Posterior cingulate gyrus (tissue), 11 donors: ENCODE measurements around the gene FBXO31.
"Not testable (repeated sequence)": the region's sequence is repeated elsewhere in the genome, so short reads cannot be mapped to it uniquely, and the experiment has no call there.

Experiments used
- DNase-seq, 10 donors: peaks; one replicate each; pipeline versions ENCODE4 v3.0.0 to v3.0.0-alpha.2; 2020 to 2021; ENCODE audit warnings: mixed read lengths in 3 of 10
- intact Hi-C: fragments of 100-400 bp; cut with DNase I; formaldehyde crosslinking; loops from one replicate; pipeline ENCODE4 v1.15.1; 2023

The FBXO31 gene

DNA sequence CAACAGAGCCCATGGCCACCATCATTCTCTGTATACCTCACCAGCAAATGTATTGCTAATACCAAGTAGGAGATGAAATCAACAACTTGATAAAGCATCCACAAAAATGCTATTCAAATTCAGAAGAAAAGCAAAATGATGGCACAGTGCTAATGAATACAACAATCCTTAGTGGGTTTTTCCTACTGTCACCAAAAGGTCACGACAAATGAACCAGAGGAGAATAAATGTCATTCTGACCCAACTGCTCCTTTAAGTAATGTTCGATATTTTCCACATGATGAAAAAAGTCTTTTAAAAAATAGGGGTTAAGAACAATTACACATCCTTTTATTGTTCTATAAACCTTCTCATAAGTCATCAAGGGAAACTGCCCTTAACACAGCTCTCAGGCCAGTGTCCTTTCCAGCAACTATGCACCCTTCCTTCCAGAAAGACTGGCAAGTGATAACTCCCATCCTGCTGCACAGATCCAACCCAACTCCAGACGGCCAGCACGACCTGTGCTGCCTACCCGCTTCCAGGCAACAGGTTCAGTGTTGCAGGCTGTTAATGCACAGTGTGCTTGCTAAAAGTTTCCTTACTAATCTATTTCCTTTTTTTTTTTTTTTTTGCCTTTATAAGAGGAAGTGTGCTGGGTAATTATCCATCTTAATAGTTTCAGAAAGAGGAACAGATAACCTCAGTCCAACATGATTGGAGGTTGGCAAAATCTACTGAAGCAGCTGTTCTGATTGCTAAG lies 15.4 kb downstream of the FBXO31 start:
- peak in 1 of 10 donors; percentile 43 for DNase-seq
- intact Hi-C loops = no loop called here

DNA sequence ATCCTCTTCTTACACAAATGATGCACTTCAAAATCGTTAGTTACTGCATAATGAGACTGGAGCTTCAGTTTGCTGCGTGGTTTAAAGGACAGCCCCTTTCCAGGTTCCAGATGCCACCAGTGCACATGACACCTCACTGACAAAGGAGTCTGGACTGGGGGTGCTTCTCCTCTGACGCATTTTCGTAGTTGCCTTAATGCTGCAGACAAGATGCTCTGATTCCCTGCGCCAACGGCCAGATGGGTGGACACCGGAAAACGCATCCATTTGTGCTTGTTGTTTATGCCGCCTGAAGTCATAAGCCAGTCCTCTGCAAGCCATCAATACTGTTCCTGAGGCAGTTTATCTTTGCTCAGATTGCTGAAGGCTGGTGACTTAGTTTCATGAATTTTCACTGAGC lies 16.0 kb downstream of the FBXO31 start:
- intact Hi-C loops = no loop called here
- peak in 2 of 10 donors; percentile 19 to 32 for DNase-seq

DNA sequence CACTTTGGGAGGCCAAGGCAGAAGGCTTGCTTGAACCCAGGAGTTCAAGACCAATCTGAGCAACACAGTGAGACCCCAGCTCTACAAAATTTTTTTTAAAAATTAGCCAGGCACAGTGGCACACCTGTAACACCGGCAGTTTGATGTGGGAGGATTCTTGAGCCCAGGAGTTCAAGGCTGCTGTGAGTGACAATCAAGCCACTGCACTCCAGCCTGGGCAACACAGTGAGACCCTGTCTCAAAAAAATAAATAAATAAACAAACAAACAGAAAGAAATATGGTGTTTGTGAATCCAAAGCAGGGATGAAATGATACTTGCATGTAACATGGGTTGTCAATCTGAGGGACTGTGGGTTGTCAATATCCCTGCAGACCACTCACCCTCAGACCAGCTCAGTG lies 16.6 kb downstream of the FBXO31 start:
- peak in 1 of 10 donors; percentile 7 for DNase-seq
- intact Hi-C loops = no loop called here

DNA sequence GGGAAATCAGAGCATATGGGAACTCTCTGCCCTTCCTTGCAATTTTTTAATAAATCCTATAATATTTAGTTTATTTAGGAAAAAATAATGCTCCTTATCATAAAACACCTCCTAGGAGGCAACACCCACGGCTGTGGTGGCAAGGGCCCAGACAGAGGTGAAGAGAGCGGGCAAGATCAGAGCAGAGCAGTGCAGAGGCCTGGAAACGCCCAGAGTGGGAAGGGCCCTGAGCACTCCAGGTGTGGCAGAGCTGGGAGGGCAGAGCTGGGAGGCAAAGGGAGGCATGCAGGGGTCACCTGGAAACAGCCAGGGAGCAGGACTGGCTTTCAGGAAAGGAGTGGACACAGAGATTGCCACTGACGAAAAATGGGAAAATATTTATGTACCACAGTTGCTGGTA lies 17.3 kb downstream of the FBXO31 start:
- intact Hi-C loops = no loop called here
- DNase-seq = peak in 2 of 10 donors; percentile 38 to 53

DNA sequence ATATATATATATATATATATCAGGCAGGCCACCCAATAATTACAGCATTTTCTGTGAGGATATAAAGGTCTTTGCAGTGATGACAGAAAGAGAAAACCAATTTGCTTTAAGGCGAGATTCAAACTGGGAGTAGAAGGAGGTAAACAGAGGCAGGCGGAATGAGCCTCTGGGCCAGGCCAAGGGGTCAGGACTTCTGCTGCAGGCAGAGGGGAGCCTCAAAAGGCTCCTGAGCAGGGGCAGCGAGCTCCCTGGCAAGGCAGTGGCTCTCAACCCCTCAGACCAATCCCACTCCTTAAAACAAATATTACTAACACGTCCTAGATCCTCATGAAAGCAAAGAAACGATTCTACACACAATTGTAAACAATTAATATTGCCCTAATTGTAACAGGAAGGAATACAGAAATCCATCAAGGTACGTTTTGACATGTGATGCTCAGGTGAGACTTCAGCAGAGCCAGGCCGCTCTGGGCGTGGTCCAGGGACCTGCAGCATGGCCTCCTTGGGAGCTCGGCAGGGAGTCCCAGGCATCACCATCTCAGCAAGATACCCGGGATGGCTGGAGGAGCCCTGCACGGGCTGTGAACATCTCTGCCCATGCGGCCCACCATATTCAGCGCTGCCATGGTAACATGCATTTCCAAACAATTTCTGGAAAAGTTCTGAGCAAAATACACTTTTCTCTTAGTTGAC lies 18.4 kb downstream of the FBXO31 start:
- DNase-seq = peak in 3 of 10 donors; percentile 29 to 69 (median 55)
- intact Hi-C loops = no loop called here

DNA sequence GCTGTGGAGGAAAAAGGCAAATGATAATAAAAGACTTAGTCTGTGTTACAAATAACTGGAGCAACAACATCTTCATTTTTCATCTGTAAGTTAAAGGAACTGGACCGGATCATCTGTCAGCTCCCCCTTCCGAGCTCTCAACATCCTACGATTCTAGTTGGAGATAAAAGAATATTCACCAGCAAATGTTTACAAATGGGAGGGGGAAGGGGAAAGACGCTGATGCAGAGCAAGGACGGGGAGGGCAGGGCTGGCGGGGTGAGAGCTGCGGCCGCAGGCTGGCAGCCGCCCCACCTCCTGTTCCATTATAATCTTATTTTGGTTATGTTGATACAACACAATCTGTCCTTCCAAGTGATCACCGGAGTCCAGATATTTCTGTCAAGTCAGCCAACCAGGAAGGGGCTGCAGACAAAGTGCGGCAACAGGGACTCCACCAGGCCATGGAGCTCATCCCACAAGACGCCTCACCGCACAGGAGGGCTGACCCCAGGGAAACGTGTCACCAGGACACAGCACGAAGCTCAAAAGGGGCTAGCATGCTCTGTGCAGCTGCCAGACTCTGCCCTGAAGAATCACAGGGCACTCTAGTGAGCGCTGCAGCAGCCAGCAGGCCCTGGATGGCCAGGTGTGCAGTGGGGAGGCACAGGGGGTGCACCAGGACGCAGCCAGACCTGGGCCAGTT lies 19.7 kb downstream of the FBXO31 start:
- peak in 3 of 10 donors; percentile 58 to 79 (median 78) for DNase-seq
- intact Hi-C loops = no loop called here

DNA sequence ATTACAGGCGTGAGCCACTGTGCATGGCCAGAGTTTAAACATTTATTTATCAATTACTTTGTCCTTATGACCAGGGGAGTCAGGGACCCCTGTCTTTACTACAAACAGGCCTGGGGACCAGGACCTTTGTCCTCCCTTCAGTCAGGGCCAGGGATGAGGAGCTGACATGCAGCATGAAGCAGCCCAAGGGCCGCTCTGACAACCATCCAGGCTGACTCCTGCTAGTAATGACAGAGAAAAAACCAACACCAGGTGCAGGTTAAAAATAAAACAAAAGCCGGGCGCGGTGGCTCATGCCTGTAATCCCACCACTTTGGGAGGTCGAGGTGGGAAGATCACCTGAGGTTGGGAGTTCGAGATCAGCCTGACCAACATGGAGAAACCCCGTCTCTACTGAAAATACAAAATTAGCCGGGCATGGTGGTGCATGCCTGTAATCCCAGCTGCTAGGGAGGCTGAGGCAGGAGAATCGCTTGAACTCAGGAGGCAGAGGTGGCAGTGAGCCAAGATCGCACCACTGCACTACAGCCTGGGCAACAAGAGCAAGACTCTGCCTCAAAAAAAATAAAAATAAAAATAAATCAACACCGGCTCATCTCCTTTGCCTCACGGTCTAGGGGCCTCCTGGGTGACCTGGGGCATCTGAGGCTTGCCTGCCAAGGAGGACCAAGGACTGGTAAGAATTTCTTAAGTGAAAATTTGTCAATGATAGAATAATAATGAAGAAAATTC lies 20.6 kb downstream of the FBXO31 start:
- peak in 3 of 10 donors; percentile 40 to 75 (median 46) for DNase-seq
- intact Hi-C loops = not testable (repeated sequence)

DNA sequence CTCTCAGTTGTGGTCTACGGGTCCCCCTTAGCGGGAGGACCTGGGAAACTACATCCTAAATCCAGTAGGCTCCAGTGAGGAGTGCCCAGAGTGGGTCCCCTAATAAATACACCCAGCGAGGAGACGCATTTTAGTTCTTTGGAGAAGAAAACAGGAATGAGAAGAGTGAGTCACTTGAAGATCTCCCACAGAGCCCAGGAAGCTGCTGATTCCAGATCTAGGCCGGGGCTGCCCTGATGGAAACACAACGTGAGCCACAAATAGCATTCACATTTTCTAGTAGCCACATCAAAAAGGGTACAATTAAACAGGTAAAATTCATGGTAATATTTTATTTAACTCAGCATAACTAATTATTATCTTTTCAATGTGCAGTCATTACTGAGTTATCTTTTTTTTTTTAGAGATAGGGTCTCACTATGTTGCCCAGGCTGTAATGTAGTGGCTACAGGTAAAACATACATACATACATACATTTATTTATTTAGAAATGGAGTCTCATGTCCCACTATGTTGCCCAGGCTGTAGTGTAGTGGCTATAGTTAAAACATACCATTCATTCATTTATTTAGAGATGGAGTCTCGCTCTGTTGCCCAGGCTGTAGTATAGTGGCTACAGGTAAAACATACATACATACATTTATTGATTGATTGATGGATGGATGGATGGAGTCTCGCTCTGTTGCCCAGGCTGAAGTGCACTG lies 21.5 kb downstream of the FBXO31 start:
- intact Hi-C loops = no loop called here

DNA sequence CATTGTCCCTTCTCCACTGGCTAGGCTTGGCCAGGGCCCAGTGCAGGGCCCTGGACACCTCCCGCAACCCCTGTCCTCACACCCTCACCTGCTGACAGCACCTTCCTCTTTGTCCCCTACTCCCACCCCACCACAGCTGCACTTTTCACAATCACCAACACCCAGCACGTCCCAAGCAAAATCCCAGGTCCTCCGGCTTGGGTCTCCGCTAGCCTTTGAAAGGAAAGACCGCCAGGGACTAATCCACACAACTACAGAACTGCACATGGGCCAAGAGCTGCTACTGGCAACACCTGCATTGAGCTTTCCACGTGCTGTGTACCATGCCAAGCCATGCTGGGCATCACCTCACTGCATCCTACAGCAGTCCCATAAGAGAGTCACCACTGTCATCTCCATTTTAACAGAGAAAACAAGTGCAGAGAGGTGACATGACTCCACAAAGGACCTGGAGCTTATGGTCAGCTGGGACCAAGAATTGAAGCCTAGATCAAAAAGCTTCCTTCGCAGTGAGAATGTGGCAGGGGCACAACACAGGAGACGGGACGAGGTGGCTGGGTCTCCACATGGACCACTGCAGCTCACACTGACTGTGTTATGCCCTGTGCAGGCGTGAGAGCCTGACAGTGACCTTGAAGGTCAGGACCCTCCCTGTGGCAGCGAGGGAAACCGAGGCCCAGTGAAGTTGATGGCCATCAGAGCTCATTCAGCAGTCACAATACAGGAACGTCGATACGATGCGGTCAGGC lies 22.5 kb downstream of the FBXO31 start:
- intact Hi-C loops = no loop called here
- DNase-seq = no peak

More for the DNA sequence above, 21.5 kb downstream of the FBXO31 start:
- peak in 1 of 10 donors; percentile 41 for DNase-seq

DNA sequence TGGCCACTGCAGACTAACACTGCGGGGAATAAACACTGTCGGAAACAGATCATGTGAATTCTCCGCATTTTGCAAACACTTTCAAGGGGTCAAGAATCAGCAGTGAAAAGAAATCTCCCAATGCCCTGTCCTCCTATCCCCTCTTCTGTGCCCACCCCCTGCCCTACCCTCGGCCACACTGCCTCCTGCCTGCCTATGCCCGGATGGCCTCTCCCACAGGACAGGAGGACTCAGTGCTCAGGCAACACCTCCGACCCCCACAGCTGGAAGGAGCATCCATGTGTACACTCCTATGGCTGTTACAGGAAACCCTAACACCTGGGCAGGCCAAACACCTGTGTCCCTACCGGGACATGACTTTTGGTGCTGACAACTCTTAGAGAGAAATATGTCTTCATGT lies 24.5 kb downstream of the FBXO31 start:
- intact Hi-C loops = no loop called here

DNA sequence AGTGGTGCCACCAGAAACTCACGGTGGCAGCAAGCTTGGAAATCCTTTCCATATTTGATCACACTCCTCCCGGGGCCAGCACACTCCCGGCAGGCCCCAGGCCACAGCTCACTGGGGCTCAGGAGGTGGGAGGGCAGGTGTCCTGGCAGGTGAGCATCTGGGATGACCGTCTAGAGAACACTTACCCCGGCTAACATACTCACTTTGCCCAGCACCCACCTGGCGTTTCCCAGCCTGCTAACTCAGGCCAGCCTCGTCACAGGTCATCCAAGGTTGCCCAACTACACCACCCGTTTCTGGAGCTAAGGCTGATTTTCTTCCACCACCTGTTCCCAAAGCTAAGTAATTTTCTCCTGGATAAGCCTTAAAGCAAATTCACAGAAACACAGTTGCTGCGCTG lies 24.9 kb downstream of the FBXO31 start:
- intact Hi-C loops = no loop called here
- no peak for DNase-seq

More for the DNA sequence above, 24.5 kb downstream of the FBXO31 start:
- no peak for DNase-seq

DNA sequence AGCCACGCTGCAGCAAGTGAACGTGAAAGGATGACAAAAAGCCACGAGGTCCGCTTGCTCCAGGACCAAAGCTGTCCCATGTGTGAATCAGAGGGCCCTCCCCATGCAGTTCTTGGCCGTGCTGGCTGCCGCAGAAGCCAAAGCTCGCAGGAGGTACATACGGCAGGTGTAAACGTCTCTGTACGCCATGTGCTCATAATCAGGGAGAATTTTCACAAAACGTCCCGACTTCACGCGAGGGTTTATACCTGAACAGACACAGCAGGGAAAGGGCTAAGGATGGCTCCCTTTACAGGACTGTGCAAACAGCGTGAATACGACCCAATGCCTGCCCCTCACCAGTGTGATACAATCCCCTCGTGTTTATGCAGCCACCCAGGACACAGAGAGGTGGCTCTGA lies 25.3 kb downstream of the FBXO31 start:
- DNase-seq = no peak
- intact Hi-C loops = no loop called here

DNA sequence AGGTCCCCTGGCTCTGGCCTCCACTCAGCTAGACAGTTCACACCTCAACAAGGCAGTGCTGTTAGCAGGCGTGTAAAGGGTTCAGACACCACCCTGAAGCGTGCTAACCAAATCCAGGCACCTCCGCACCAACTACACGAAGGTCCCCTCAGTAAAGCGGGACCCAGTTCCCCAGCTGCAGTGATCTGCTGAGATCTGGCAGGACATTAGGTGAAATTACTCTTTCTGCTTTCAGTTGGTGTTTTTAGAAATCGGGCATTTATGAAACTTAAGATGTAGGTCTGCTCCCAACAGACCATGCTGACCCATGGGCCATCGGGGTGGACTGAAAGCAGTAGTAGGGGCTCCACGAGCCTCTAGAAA lies 27.1 kb downstream of the FBXO31 start:
- DNase-seq = no peak
- intact Hi-C loops = no loop called here

DNA sequence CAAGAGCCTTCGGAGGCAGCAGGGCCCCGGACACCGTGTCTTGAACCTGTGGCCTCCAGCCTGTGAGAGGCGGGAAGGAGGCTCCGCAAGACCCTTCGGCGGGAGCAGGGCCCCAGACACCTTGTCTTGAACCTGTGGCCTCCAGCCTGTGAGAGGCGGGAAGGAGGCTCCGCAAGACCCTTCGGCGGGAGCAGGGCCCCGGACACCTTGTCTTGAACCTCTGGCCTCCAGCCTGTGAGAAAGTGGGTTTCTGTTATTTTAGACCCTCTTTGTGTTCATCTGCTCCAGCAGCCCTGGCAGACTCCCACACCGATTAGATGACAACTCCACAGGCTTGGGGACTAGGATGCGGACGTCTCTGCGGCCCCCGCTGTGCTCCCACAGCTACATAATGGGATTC lies 30.0 kb downstream of the FBXO31 start:
- DNase-seq = no peak
- intact Hi-C loops = no loop called here

DNA sequence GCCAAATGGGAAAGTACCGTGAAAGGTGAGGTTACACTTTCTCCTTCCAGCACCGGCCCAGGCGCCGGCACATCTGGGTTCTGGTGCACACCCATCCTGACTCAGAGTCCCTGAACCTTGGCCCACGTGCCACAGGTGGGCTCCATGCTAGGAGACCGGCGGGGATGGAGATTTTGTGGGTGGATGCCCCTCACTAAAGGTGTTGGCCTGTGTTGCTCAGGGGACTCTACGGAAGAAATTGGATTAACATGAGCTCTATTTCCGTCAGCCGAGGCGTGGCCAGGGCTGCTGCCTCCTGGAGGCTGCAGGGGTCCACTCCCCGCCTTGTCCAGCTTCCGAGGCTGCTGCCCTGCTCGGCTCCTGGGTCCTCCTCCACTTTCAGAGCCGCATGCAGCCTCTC lies 30.8 kb downstream of the FBXO31 start:
- intact Hi-C loops = no loop called here
- no peak for DNase-seq

DNA sequence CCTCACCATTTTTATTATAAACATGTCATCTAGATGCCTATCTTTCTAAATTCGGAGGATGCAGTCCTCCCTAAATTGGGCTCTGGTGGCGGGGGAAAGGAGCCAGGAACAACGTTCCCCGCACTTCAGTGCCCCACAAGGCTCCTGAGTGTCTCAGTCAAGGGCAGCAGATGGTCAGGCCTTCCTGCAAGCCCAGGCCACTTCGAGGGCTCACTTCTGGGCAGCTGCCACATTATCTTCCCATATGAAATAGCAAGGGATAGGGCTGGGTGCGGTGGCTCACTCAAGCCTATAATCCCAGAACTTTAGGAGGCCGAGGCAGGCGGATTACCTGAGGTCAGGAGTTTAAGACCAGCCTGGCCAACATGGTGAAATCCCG lies 32.3 kb downstream of the FBXO31 start:
- intact Hi-C loops = no loop called here
- peak in 1 of 10 donors; percentile 77 for DNase-seq

DNA sequence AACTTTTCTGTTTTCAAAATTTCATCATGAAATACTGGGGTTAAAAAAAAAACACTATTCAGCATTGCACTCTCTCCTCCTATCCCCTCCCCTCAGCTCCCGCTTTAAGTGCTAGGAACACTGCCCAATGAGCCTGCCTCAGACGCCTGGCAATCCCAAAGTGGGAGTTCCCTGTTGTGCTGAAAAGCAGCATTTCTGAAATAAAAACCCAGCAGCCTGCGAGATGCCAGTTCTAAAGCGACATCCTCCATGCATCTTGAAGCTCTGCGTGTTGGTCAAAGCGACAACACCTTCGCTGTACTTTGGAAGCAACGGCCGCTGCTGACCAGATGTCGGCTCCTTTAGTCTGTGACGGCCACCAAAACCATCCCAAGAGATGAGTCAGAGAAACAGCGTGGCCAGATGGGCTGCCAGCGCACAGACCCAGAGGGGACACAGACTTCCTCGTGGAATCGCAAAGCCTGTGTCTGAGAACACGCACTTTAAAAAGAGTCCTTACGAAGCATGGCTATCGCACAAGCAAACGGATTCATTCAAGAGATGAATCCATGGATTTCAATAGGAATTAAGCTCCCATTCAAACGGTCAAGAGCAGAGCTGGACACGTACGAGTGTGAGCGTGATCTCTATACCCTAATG lies 32.8 kb downstream of the FBXO31 start:
- intact Hi-C loops = no loop called here
- DNase-seq = peak in 9 of 10 donors; percentile 33 to 94 (median 60)

DNA sequence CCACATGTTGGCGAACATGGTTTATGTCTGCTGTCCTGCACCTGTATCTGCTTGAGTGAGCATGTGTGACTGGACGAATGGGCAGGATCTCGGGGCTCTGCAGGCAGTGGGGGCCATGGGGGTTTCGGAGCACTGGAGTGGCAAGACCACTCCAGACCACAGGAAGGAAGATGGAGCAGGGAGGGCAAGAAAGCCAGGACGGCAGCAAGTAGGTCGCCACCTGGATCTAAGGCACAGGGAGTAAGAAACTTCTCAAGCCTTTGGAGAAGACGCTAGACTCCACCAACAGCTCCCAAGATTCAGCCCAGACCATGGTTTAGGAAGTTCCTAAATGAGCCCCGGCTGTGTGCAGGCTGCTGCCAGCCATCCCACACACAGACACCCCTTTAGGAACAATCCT lies 33.5 kb downstream of the FBXO31 start:
- no peak for DNase-seq
- intact Hi-C loops = no loop called here

DNA sequence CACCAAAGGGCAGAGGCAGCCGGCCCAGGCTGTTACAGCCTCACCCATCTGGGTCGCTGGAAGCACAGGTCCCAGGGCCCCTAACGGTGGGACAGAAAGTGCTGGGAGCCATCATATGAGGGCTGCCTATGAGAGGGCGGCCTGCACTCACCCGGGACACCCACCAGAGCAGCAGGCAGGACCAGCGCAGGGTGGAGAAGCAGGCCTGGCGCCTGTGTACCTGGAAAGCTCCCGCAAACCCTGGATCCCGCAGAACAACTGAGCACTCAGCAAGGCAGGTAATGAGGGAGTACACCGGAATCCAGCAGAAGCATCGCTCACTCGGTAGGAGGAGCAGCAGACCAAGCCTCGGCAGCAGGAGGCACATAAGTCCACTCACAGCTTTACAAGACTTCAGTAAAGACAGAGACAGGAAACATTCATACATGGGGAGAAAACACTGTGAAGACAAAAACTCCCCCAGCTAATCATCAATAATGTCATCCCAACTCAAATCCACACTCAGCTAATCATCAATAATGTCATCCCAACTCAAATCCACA lies 34.9 kb downstream of the FBXO31 start:
- no peak for DNase-seq
- intact Hi-C loops = no loop called here
